CD4-positive, alpha-beta T cell (primary cell): ENCODE results near the gene CACNG8. TPM values are rescaled to one million over a fixed set of nuclear protein-coding genes. Genes with fewer than 3 reads are reported as not detected.

Experiments used
- ATAC-seq: fragments of 200-7000 bp; cut with Tn5 transposase; one replicate; pipeline ENCODE4 v1.10.0; 2022; ENCODE audit warnings: mild to moderate bottlenecking; ENCODE audit not compliant: poor library complexity
- CTCF ChIA-PET: fragments of 350-600 bp; sonication (Branson Sonifier 250); formaldehyde crosslinking; loops from one replicate; lab custom pipeline; 2021; ENCODE audit warnings: antibody characterized with exemption, inconsistent platforms; lab: Charles Lee
- POLR2A ChIA-PET: fragments of 350-600 bp; sonication (Branson Sonifier 250); formaldehyde crosslinking; loops from one replicate; lab custom pipeline; 2021; ENCODE audit warnings: antibody characterized with exemption, inconsistent platforms; lab: Charles Lee
- DNase-seq, 14 experiments: peaks; one replicate each; pipeline ENCODE4 v3.0.0-alpha.2; 2013 to 2020; ENCODE audit warnings: mixed read lengths in 2 of 14
- H3K27ac ChIP-seq, 2 donors: one replicate each; pipeline versions ENCODE4 v1.5.1 to v1.7.0; 2013; ENCODE audit warnings: low read length in 2 of 2, low read depth in 1 of 2, mild to moderate bottlenecking in 1 of 2
- H3K27me3 ChIP-seq, 2 experiments: 1 replicate in 1 of 2; 2 replicates in 1 of 2; pipeline versions ENCODE4 v1.6.1 to v1.7.0; 2013; ENCODE audit warnings: low read length in 2 of 2, control low read depth in 1 of 2, mild to moderate bottlenecking in 1 of 2, moderate library complexity in 1 of 2; ENCODE audit not compliant: insufficient read depth in 2 of 2, control insufficient read depth in 1 of 2
- H3K36me3 ChIP-seq: one replicate; pipeline ENCODE4 v1.6.1; 2013; ENCODE audit warnings: low read length, control low read depth; ENCODE audit not compliant: insufficient read depth
- H3K4me1 ChIP-seq: one replicate; pipeline ENCODE4 v1.6.1; 2013; ENCODE audit warnings: low read length, control low read depth; ENCODE audit not compliant: insufficient read depth
- H3K4me3 ChIP-seq: one replicate; pipeline ENCODE4 v1.5.1; 2013; ENCODE audit warnings: mild to moderate bottlenecking, low read length, moderate library complexity
- H3K9me3 ChIP-seq, 2 experiments: 1 replicate in 1 of 2; 2 replicates in 1 of 2; pipeline versions ENCODE4 v1.6.1 to v1.7.0; 2013; ENCODE audit warnings: low read length in 2 of 2, mild to moderate bottlenecking in 2 of 2, control low read depth in 1 of 2, moderate library complexity in 1 of 2; ENCODE audit not compliant: control insufficient read depth in 1 of 2, insufficient read depth in 1 of 2
- H3K27ac Mint-ChIP-seq: one replicate; pipeline ENCODE4 v1.8.0; 2020; ENCODE audit warnings: mixed read lengths
- H3K27me3 Mint-ChIP-seq: one replicate; pipeline ENCODE4 v1.8.0; 2021; ENCODE audit warnings: mixed read lengths
- H3K36me3 Mint-ChIP-seq: one replicate; pipeline ENCODE4 v1.8.0; 2021; ENCODE audit warnings: low read depth, mixed read lengths
- H3K4me1 Mint-ChIP-seq: one replicate; pipeline ENCODE4 v1.8.0; 2021; ENCODE audit warnings: low read depth, mixed read lengths
- H3K4me3 Mint-ChIP-seq: one replicate; pipeline ENCODE4 v1.8.0; 2020; ENCODE audit warnings: mild to moderate bottlenecking, mixed read lengths
- H3K9me3 Mint-ChIP-seq: one replicate; pipeline ENCODE4 v1.8.0; 2020; ENCODE audit warnings: mixed read lengths
- CTCF ChIP-seq: fragments of 200-600 bp; IDR thresholded peaks from one replicate; pipeline ENCODE4 v1.8.0; 2022; ENCODE audit warnings: antibody characterized with exemption, mild to moderate bottlenecking
- intact Hi-C, 2 experiments: fragments of 100-400 bp; cut with DNase I in 1 of 2; cut with micrococcal nuclease in 1 of 2; formaldehyde crosslinking; loops; one replicate each; pipeline versions ENCODE4 v1.15.1 to v1.9.0; 2023 to 2025; cut with DNase I, micrococcal nuclease
- total RNA-seq, 174 experiments: library from RNA in 2 of 174; stranded (reverse) in 2 of 174; gene quantifications; one replicate each; pipeline ENCODE4 v1.2.3 and lab custom pipeline; 2021 to 2026

Gene CACNG8
- total RNA-seq, 2 experiments from 2014 or later, result not detected

- Histone ChIP-seq H3K27me3 (peaks cover 33 to 48% of the 10 kb centered on the region in 2 experiments), H3K27ac (no peak within 1 kb of the TSS), H3K4me1 (peaks cover 9% of the 10 kb centered on the region), H3K9me3 (peaks cover 0 to 4% of the 10 kb centered on the region in 2 experiments), H3K4me3 (no peak within 1 kb of the TSS), H3K36me3 (no peaks in the 10 kb centered on the region)
- Mint-ChIP-seq H3K27me3 (peaks cover 52% of the 10 kb centered on the region), H3K9me3 (no peaks in the 10 kb centered on the region), H3K4me3 (no peak within 1 kb of the TSS), H3K36me3 (no peaks in the 10 kb centered on the region), H3K27ac (no peak within 1 kb of the TSS), H3K4me1 (peaks cover 4% of the 10 kb centered on the region)
- no peak for TF ChIP-seq CTCF
- intact Hi-C loops, result no loop called here
- CTCF ChIA-PET, result no interaction called here
- ATAC-seq, result no peak
- POLR2A ChIA-PET, result no interaction called here
- DNase-seq, result peak in 1 of 14 experiments; percentile 20
Measured at GRCh38 chr19:53991224-53992113, 28.7 kb downstream of the CACNG8 start, which contains the start of gene CACNG6. Gene CACNG6 (plus strand): TSS chr19:53991637. CDS start chr19:53992878, 1,241 bp downstream.

GRCh38 chr19:53992211-53992610 is 29.5 kb downstream of the CACNG8 start:
- no peaks in the 10 kb centered on the region for H3K9me3 Mint-ChIP-seq
- H3K4me1 Mint-ChIP-seq, result peaks cover 4% of the 10 kb centered on the region
- ChIA-PET POLR2A (no interaction called here), CTCF (no interaction called here)
- no peak for DNase-seq
- intact Hi-C loops, result no loop called here
- peaks cover 9% of the 10 kb centered on the region for H3K4me1 ChIP-seq
- H3K27me3 Mint-ChIP-seq, result peaks cover 58% of the 10 kb centered on the region
- ATAC-seq, result no peak
- no peak overlapping the region for H3K27ac Mint-ChIP-seq
- H3K4me3 Mint-ChIP-seq, result no peak overlapping the region
- TF ChIP-seq CTCF, result no peak
- H3K4me3 ChIP-seq, result no peak overlapping the region
- no peak overlapping the region for H3K27ac ChIP-seq
- peaks cover 0 to 4% of the 10 kb centered on the region in 2 experiments for H3K9me3 ChIP-seq
- H3K27me3 ChIP-seq, result peaks cover 33 to 47% of the 10 kb centered on the region in 2 experiments
- H3K36me3 Mint-ChIP-seq, result no peaks in the 10 kb centered on the region
- no peaks in the 10 kb centered on the region for H3K36me3 ChIP-seq

- Mint-ChIP-seq H3K36me3 (no peaks in the 10 kb centered on the region), H3K27ac (no peak overlapping the region), H3K27me3 (peaks cover 64% of the 10 kb centered on the region), H3K4me1 (peaks cover 4% of the 10 kb centered on the region), H3K4me3 (no peak overlapping the region), H3K9me3 (no peaks in the 10 kb centered on the region)
- no peak for TF ChIP-seq CTCF
- Histone ChIP-seq H3K4me1 (peaks cover 9% of the 10 kb centered on the region), H3K36me3 (no peaks in the 10 kb centered on the region), H3K27ac (no peak overlapping the region), H3K4me3 (no peak overlapping the region), H3K27me3 (peaks cover 33 to 43% of the 10 kb centered on the region in 2 experiments), H3K9me3 (peaks cover 0 to 4% of the 10 kb centered on the region in 2 experiments)
- intact Hi-C loops, result no loop called here
- DNase-seq (no peak), ATAC-seq (no peak)
- ChIA-PET POLR2A (no interaction called here), CTCF (no interaction called here)
Measured at GRCh38 chr19:53992815-53993214, 30.1 kb downstream of the CACNG8 start.
